Measurements from ENCODE around the gene ZDHHC14. TPM values are rescaled to one million over a fixed set of nuclear protein-coding genes. Genes with fewer than 3 reads are reported as not detected.

Gene ZDHHC14
- total RNA-seq, 1 experiment from 2014 or later: 4.9 TPM

- no TSS peak for BruUV-seq (replicated peaks)
- Histone ChIP-seq H3K4me1 (ENCODE audit: insufficient read depth, low read length) (peaks cover 16% of the 10 kb centered on the region), H3F3A (ENCODE audit: low read length, unreplicated experiment) (no peaks in the 10 kb centered on the region), H3K4me2 (ENCODE audit: low read length) (no peak overlapping the region), H3K27ac (ENCODE audit: low read length) (no peak overlapping the region), H4K20me1 (ENCODE audit: low read length) (no peaks in the 10 kb centered on the region), H3K9me2 (replicated peaks; ENCODE audit: low read length) (no peaks in the 10 kb centered on the region), H3K4me3 (ENCODE audit: low read length) (no peak overlapping the region), H3K36me3 (ENCODE audit: low read depth, low read length) (no peaks in the 10 kb centered on the region), H3K9me3 (ENCODE audit: low read length) (no peaks in the 10 kb centered on the region), H3K27me3 (ENCODE audit: low read length) (no peaks in the 10 kb centered on the region), H2AFZ (ENCODE audit: low read length) (no peak overlapping the region), H3K9ac (ENCODE audit: low read length) (no peak overlapping the region), H3K79me2 (ENCODE audit: low read length) (no peaks in the 10 kb centered on the region)
- TF ChIP-seq EZH2phosphoT487 (IDR thresholded peaks at IDR 0.05; ENCODE audit: borderline replicate concordance, low read length) (no peak), EZH2 (IDR thresholded peaks at IDR 0.05; ENCODE audit: low read length, unreplicated experiment) (no peak)
- TF ChIP-seq, protein P1, sequence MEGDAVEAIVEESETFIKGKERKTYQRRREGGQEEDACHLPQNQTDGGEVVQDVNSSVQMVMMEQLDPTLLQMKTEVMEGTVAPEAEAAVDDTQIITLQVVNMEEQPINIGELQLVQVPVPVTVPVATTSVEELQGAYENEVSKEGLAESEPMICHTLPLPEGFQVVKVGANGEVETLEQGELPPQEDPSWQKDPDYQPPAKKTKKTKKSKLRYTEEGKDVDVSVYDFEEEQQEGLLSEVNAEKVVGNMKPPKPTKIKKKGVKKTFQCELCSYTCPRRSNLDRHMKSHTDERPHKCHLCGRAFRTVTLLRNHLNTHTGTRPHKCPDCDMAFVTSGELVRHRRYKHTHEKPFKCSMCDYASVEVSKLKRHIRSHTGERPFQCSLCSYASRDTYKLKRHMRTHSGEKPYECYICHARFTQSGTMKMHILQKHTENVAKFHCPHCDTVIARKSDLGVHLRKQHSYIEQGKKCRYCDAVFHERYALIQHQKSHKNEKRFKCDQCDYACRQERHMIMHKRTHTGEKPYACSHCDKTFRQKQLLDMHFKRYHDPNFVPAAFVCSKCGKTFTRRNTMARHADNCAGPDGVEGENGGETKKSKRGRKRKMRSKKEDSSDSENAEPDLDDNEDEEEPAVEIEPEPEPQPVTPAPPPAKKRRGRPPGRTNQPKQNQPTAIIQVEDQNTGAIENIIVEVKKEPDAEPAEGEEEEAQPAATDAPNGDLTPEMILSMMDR (conservative IDR thresholded peaks at IDR 0.05; ENCODE audit: low read depth, low read length): no peak
- ATAC-seq (no peak), DNase-seq (no peak)
- CTCF ChIA-PET: no interaction called here
- intact Hi-C loops (cut with micrococcal nuclease): no loop called here
- POLR2A ChIA-PET (ENCODE audit: unreplicated experiment): no interaction called here
Observed at GRCh38 chr6:157556144-157556645, 175.2 kb downstream of the ZDHHC14 start.

GRCh38 chr6:157556671-157557430 lies 175.9 kb downstream of the ZDHHC14 start:
- Histone ChIP-seq H3K36me3 (ENCODE audit: low read depth, low read length) (no peaks in the 10 kb centered on the region), H3K79me2 (ENCODE audit: low read length) (no peaks in the 10 kb centered on the region), H3K9ac (ENCODE audit: low read length) (no peak overlapping the region), H2AFZ (ENCODE audit: low read length) (no peak overlapping the region), H3K9me2 (replicated peaks; ENCODE audit: low read length) (no peaks in the 10 kb centered on the region), H3K4me1 (ENCODE audit: insufficient read depth, low read length) (peaks cover 9% of the 10 kb centered on the region), H3K27ac (ENCODE audit: low read length) (no peak overlapping the region), H3K9me3 (ENCODE audit: low read length) (no peaks in the 10 kb centered on the region), H3K4me2 (ENCODE audit: low read length) (no peak overlapping the region), H3K4me3 (ENCODE audit: low read length) (no peak overlapping the region), H4K20me1 (ENCODE audit: low read length) (no peaks in the 10 kb centered on the region), H3F3A (ENCODE audit: low read length, unreplicated experiment) (no peaks in the 10 kb centered on the region), H3K27me3 (ENCODE audit: low read length) (no peaks in the 10 kb centered on the region)
- ChIA-PET POLR2A (ENCODE audit: unreplicated experiment) (no interaction called here), CTCF (no interaction called here)
- ATAC-seq (no peak), DNase-seq (no peak)
- intact Hi-C loops (cut with micrococcal nuclease): no loop called here
- no TSS peak for BruUV-seq (replicated peaks)
- TF ChIP-seq, protein P1 (conservative IDR thresholded peaks at IDR 0.05; ENCODE audit: low read depth, low read length): no peak
- TF ChIP-seq EZH2 (IDR thresholded peaks at IDR 0.05; ENCODE audit: low read length, unreplicated experiment) (no peak), EZH2phosphoT487 (IDR thresholded peaks at IDR 0.05; ENCODE audit: borderline replicate concordance, low read length) (no peak)

- H3K9me2 ChIP-seq (replicated peaks; ENCODE audit: low read length): no peaks in the 10 kb centered on the region
- no peaks in the 10 kb centered on the region for H3K9me3 ChIP-seq (ENCODE audit: low read length)
- no peak for ATAC-seq
- no peaks in the 10 kb centered on the region for H3F3A ChIP-seq (ENCODE audit: low read length, unreplicated experiment)
- ChIA-PET POLR2A (ENCODE audit: unreplicated experiment) (no interaction called here), CTCF (no interaction called here)
- no peak overlapping the region for H3K4me2 ChIP-seq (ENCODE audit: low read length)
- no peaks in the 10 kb centered on the region for H3K27me3 ChIP-seq (ENCODE audit: low read length)
- H3K4me1 ChIP-seq (ENCODE audit: insufficient read depth, low read length): peaks cover 2% of the 10 kb centered on the region; the same call in 1 of the 2 replicates
- no TSS peak for BruUV-seq (replicated peaks)
- H3K4me3 ChIP-seq (ENCODE audit: low read length): no peak overlapping the region
- H3K9ac ChIP-seq (ENCODE audit: low read length): no peak overlapping the region
- H3K79me2 ChIP-seq (ENCODE audit: low read length): no peaks in the 10 kb centered on the region
- H2AFZ ChIP-seq (ENCODE audit: low read length): no peak overlapping the region
- intact Hi-C loops (cut with micrococcal nuclease): no loop called here
- no peak for DNase-seq
- no peaks in the 10 kb centered on the region for H3K36me3 ChIP-seq (ENCODE audit: low read depth, low read length)
- no peaks in the 10 kb centered on the region for H4K20me1 ChIP-seq (ENCODE audit: low read length)
- TF ChIP-seq EZH2phosphoT487 (IDR thresholded peaks at IDR 0.05; ENCODE audit: borderline replicate concordance, low read length): no peak
- H3K27ac ChIP-seq (ENCODE audit: low read length): no peak overlapping the region
Observed at GRCh38 chr6:157557559-157557958, 176.6 kb downstream of the ZDHHC14 start.

Data from PC-3 (cell line).